Mesenchymal stem cell (in vitro differentiated cells and primary cell): ENCODE measurements around the gene ANKRD49.

ENCODE experiments used
- DNase-seq: peaks from one replicate; pipeline ENCODE4 v3.0.0-alpha.2; 2013
- H2AFZ ChIP-seq: one replicate; pipeline ENCODE4 v1.6.1; 2013; ENCODE audit warnings: low read depth, mild to moderate bottlenecking, control low read depth, inconsistent platforms, low read length, moderate library complexity
- H2AK5ac ChIP-seq: 2 replicates; pipeline ENCODE4 v1.6.1; 2013; ENCODE audit warnings: low read length, moderate library complexity, mild to moderate bottlenecking, inconsistent platforms; ENCODE audit not compliant: severe bottlenecking
- H2BK120ac ChIP-seq: one replicate; pipeline ENCODE4 v1.6.1; 2013; ENCODE audit warnings: low read depth, mild to moderate bottlenecking, inconsistent platforms, low read length, moderate library complexity
- H2BK12ac ChIP-seq, 2 experiments: one replicate each; pipeline ENCODE4 v1.6.1; 2013; ENCODE audit warnings: inconsistent platforms in 2 of 2, low read length in 2 of 2, mild to moderate bottlenecking in 2 of 2, moderate library complexity in 2 of 2, control low read depth in 1 of 2
- H2BK15ac ChIP-seq: one replicate; pipeline ENCODE4 v1.6.1; 2013; ENCODE audit warnings: mild to moderate bottlenecking, low read depth, inconsistent platforms; ENCODE audit not compliant: poor library complexity, severe bottlenecking
- H2BK5ac ChIP-seq: 2 replicates; pipeline ENCODE4 v1.6.1; 2013; ENCODE audit warnings: low read depth, mild to moderate bottlenecking, low read length, control low read depth, inconsistent platforms; ENCODE audit not compliant: poor library complexity, severe bottlenecking
- H3K14ac ChIP-seq, 2 experiments: one replicate each; pipeline ENCODE4 v1.6.1; 2013; ENCODE audit warnings: inconsistent platforms in 2 of 2, low read length in 2 of 2, control low read depth in 1 of 2, mild to moderate bottlenecking in 1 of 2, moderate library complexity in 1 of 2
- H3K18ac ChIP-seq, 2 experiments: one replicate each; pipeline ENCODE4 v1.6.1; 2013; ENCODE audit warnings: inconsistent platforms in 2 of 2, low read length in 2 of 2, control low read depth in 1 of 2, low read depth in 1 of 2, mild to moderate bottlenecking in 1 of 2
- H3K23ac ChIP-seq, 2 experiments: one replicate each; pipeline ENCODE4 v1.6.1; 2013; ENCODE audit warnings: inconsistent platforms in 2 of 2, low read length in 2 of 2, mild to moderate bottlenecking in 2 of 2, moderate library complexity in 2 of 2, control low read depth in 1 of 2
- H3K27ac ChIP-seq: 2 replicates; pipeline ENCODE4 v1.5.1; 2013; ENCODE audit warnings: mild to moderate bottlenecking, moderate library complexity, low read length, control low read depth, inconsistent platforms; ENCODE audit not compliant: poor library complexity, severe bottlenecking
- H3K27me3 ChIP-seq, 2 experiments: 2 replicates each; pipeline versions ENCODE4 v1.6.1 to v1.7.0; 2013; ENCODE audit warnings: low read length in 2 of 2, mild to moderate bottlenecking in 2 of 2, moderate library complexity in 2 of 2, control low read depth in 1 of 2, inconsistent platforms in 1 of 2; ENCODE audit not compliant: control insufficient read depth in 1 of 2, insufficient read depth in 1 of 2
- H3K36me3 ChIP-seq, 2 experiments: 2 replicates each; pipeline versions ENCODE4 v1.6.1 to v1.7.0; 2013; ENCODE audit warnings: low read length in 2 of 2, control low read depth in 1 of 2, inconsistent platforms in 1 of 2, low read depth in 1 of 2, mild to moderate bottlenecking in 1 of 2; ENCODE audit not compliant: insufficient read depth in 2 of 2, control insufficient read depth in 1 of 2
- H3K4ac ChIP-seq, 2 experiments: one replicate each; pipeline ENCODE4 v1.6.1; 2013; ENCODE audit warnings: inconsistent platforms in 2 of 2, low read length in 2 of 2, mild to moderate bottlenecking in 2 of 2, moderate library complexity in 2 of 2, control low read depth in 1 of 2, low read depth in 1 of 2
- H3K4me1 ChIP-seq: 2 replicates; pipeline ENCODE4 v1.6.1; 2013; ENCODE audit warnings: low read depth, low read length, control low read depth; ENCODE audit not compliant: control insufficient read depth, insufficient read depth
- H3K4me2 ChIP-seq: 2 replicates; pipeline ENCODE4 v1.6.1; 2013; ENCODE audit warnings: low read length, mild to moderate bottlenecking, inconsistent platforms; ENCODE audit not compliant: poor library complexity, severe bottlenecking
- H3K4me3 ChIP-seq, 2 experiments: 2 replicates each; pipeline versions ENCODE4 v1.5.1 to v1.7.0; 2013; ENCODE audit warnings: low read length in 2 of 2, mild to moderate bottlenecking in 2 of 2, control low read depth in 1 of 2, low read depth in 1 of 2; ENCODE audit not compliant: insufficient read depth in 1 of 2
- H3K79me1 ChIP-seq: replicated peaks from 2 replicates; pipeline ENCODE4 v1.6.1; 2013; ENCODE audit warnings: mild to moderate bottlenecking, control low read depth, low read length, inconsistent platforms; ENCODE audit not compliant: poor library complexity, severe bottlenecking
- H3K9ac ChIP-seq: 2 replicates; pipeline ENCODE4 v1.7.0; 2013; ENCODE audit warnings: mild to moderate bottlenecking, low read length, moderate library complexity
- H3K9me3 ChIP-seq: 2 replicates; pipeline ENCODE4 v1.7.0; 2013; ENCODE audit warnings: mild to moderate bottlenecking, low read length; ENCODE audit not compliant: control insufficient read depth
- H4K8ac ChIP-seq: one replicate; pipeline ENCODE4 v1.6.1; 2013; ENCODE audit warnings: inconsistent platforms, mild to moderate bottlenecking, low read length, moderate library complexity
- H4K91ac ChIP-seq: one replicate; pipeline ENCODE4 v1.6.1; 2013; ENCODE audit warnings: mild to moderate bottlenecking, low read length, inconsistent platforms
- WGBS: methylation state at CpG from one replicate; pipeline ENCODE4 v1.1.7; 2013; ENCODE audit warnings: mixed read lengths; 5-methylcytosine and 5-hydroxymethylcytosine counted together

ANKRD49 gene

GRCh38 chr11:94544646-94545263 lies 51.0 kb downstream of the ANKRD49 start:
- H3K9ac ChIP-seq: peak overlapping the region; percentile 97
- DNase-seq: peak; percentile 28
- peak overlapping the region; percentile 74 for H4K91ac ChIP-seq
- peak overlapping the region in 1 of 2 experiments; percentile 91 for H3K14ac ChIP-seq
- no peak overlapping the region for H2BK15ac ChIP-seq
- peaks cover 15% of the 10 kb centered on the region for H3K79me1 ChIP-seq
- H3K4me1 ChIP-seq: peaks cover 15% of the 10 kb centered on the region
- H2BK12ac ChIP-seq: peak overlapping the region in 1 of 2 experiments; percentile 70
- peak overlapping the region; percentile 98 for H2AFZ ChIP-seq
- peak overlapping the region; percentile 89 for H3K4ac ChIP-seq
- no peaks in the 10 kb centered on the region for H3K9me3 ChIP-seq
- H2BK5ac ChIP-seq: no peak overlapping the region
- WGBS: 9% methylated on average over 59 of the region's 59 CpGs
- H3K4me3 ChIP-seq: peak overlapping the region; percentile 76 to 85
- peaks cover 9 to 11% of the 10 kb centered on the region in 2 experiments for H3K36me3 ChIP-seq
- peak overlapping the region; percentile 100 for H4K8ac ChIP-seq
- H3K4me2 ChIP-seq: peak overlapping the region; percentile 70
- H3K23ac ChIP-seq: peak overlapping the region in 1 of 2 experiments; percentile 87
- H3K27ac ChIP-seq: no peak overlapping the region
- peak overlapping the region; percentile 78 for H2BK120ac ChIP-seq
- H3K18ac ChIP-seq: peak overlapping the region; percentile 92 to 99
- no peaks in the 10 kb centered on the region for H3K27me3 ChIP-seq
- no peak overlapping the region for H2AK5ac ChIP-seq

GRCh38 chr11:94545264-94546161 lies 51.7 kb downstream of the ANKRD49 start:
- peaks cover 9 to 12% of the 10 kb centered on the region in 2 experiments for H3K36me3 ChIP-seq
- peak overlapping the region in 1 of 2 experiments; percentile 23 for H3K14ac ChIP-seq
- no peak overlapping the region for H4K91ac ChIP-seq
- H3K4me1 ChIP-seq: peaks cover 15% of the 10 kb centered on the region
- H3K4me2 ChIP-seq: no peak overlapping the region
- H2AK5ac ChIP-seq: no peak overlapping the region
- H2BK15ac ChIP-seq: no peak overlapping the region
- no peak overlapping the region for H2BK12ac ChIP-seq
- H3K27ac ChIP-seq: no peak overlapping the region
- peak overlapping the region; percentile 87 for H2AFZ ChIP-seq
- 62% methylated on average over 54 of the region's 54 CpGs for WGBS
- peak overlapping the region; percentile 97 for H3K9ac ChIP-seq
- H3K4ac ChIP-seq: peak overlapping the region in 1 of 2 experiments; percentile 9
- peaks cover 15% of the 10 kb centered on the region for H3K79me1 ChIP-seq
- H2BK5ac ChIP-seq: no peak overlapping the region
- H3K23ac ChIP-seq: peak overlapping the region in 1 of 2 experiments; percentile 47
- H3K18ac ChIP-seq: peak overlapping the region; percentile 48 to 67
- no peak for DNase-seq
- H3K4me3 ChIP-seq: peak overlapping the region in 1 of 2 experiments; percentile 85
- no peaks in the 10 kb centered on the region for H3K27me3 ChIP-seq
- no peaks in the 10 kb centered on the region for H3K9me3 ChIP-seq
- no peak overlapping the region for H2BK120ac ChIP-seq
- peak overlapping the region; percentile 78 for H4K8ac ChIP-seq

GRCh38 chr11:94546162-94546470 lies 52.3 kb downstream of the ANKRD49 start:
- Histone ChIP-seq H2AFZ (no peak overlapping the region), H2BK120ac (no peak overlapping the region), H4K8ac (no peak overlapping the region), H2BK15ac (no peak overlapping the region), H3K4me2 (no peak overlapping the region), H3K4me3 (peak overlapping the region in 1 of 2 experiments; percentile 85), H3K9me3 (no peaks in the 10 kb centered on the region), H3K23ac (no peak overlapping the region), H4K91ac (no peak overlapping the region), H2BK5ac (no peak overlapping the region), H3K27me3 (no peaks in the 10 kb centered on the region), H3K14ac (no peak overlapping the region), H3K4me1 (peaks cover 15% of the 10 kb centered on the region), H3K79me1 (peaks cover 15% of the 10 kb centered on the region), H3K18ac (no peak overlapping the region), H3K36me3 (peaks cover 9 to 15% of the 10 kb centered on the region in 2 experiments), H2BK12ac (no peak overlapping the region), H3K9ac (peak overlapping the region; percentile 97), H3K4ac (no peak overlapping the region), H2AK5ac (no peak overlapping the region), H3K27ac (no peak overlapping the region)
- WGBS: no CpG with 5 or more reads among the region's 2 CpGs
- no peak for DNase-seq

- WGBS: 91% methylated on average over 1 of the region's 1 CpG
- H3K27ac ChIP-seq: no peak overlapping the region
- peaks cover 9 to 15% of the 10 kb centered on the region in 2 experiments for H3K36me3 ChIP-seq
- H4K91ac ChIP-seq: no peak overlapping the region
- H2AFZ ChIP-seq: no peak overlapping the region
- no peak overlapping the region for H2BK120ac ChIP-seq
- no peak overlapping the region for H2AK5ac ChIP-seq
- H2BK5ac ChIP-seq: no peak overlapping the region
- no peak overlapping the region for H3K4me2 ChIP-seq
- peaks cover 15% of the 10 kb centered on the region for H3K79me1 ChIP-seq
- no peaks in the 10 kb centered on the region for H3K9me3 ChIP-seq
- H3K9ac ChIP-seq: peak overlapping the region; percentile 97
- H3K23ac ChIP-seq: no peak overlapping the region
- peak overlapping the region in 1 of 2 experiments; percentile 85 for H3K4me3 ChIP-seq
- H3K4me1 ChIP-seq: peaks cover 15% of the 10 kb centered on the region
- H2BK15ac ChIP-seq: no peak overlapping the region
- H2BK12ac ChIP-seq: no peak overlapping the region
- H3K4ac ChIP-seq: no peak overlapping the region
- no peak for DNase-seq
- H3K18ac ChIP-seq: no peak overlapping the region
- no peak overlapping the region for H3K14ac ChIP-seq
- H3K27me3 ChIP-seq: no peaks in the 10 kb centered on the region
- no peak overlapping the region for H4K8ac ChIP-seq
Measured at GRCh38 chr11:94546886-94547285, 53.1 kb downstream of the ANKRD49 start.
